Activated T-helper 1 cell treated with Interleukin-2 at 50 U/mL for 16 hours (primary cell): ENCODE data around the gene SIGLEC1.
A peak's percentile ranks its signal among the peaks of the same experiment; 100 is the strongest.

Experiments used
- DNase-seq: peaks from one replicate; pipeline ENCODE4 v3.0.0-alpha.2; 2020; ENCODE audit warnings: low read depth

The SIGLEC1 gene

DNA sequence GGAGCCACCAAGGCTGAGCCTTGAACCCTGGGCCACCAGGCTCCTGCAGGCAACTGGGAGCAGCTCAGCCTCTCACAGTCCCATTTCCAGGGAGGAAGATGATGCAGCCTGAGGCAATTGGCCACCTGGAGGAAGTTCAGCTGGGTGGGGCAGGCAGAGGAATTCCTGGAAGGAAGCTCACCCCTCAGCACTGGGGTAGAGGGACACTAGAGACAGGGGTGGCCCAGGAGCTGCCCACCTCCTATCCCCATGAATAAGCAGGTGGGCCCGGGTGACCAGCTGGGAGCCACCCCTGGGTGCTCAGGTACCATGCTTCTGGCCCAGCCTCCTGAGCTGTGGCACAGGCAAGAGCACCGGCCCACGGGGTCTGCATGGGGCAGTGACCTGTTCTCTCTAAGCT lies 16.5 kb upstream of the SIGLEC1 start:
- no peak for DNase-seq

- no peak for DNase-seq
Measured at GRCh38 chr20:3728354-3728753, 16.0 kb upstream of the SIGLEC1 start.

- DNase-seq, result no peak
Measured at GRCh38 chr20:3727401-3728021, 15.1 kb upstream of the SIGLEC1 start.

GRCh38 chr20:3724356-3724755 lies 12.0 kb upstream of the SIGLEC1 start:
- no peak for DNase-seq

DNA sequence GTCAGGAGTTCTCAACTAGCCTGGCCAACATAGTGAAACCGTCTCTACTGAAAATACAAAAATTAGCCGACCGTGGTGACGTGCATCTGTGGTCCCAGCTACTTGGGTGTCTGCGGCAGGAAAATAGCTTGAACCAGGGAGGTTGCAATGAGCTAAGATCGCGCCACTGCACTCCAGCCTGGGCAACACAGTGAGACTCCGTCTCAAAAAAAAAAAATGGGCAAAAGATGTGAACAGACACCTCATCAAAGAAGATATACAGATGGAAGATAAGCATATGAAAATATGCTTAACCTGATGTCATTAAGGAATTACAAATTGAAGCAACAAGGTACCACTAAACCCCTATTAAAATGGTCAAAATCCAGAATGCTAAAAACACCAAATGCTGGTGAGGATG lies 10.9 kb upstream of the SIGLEC1 start:
- DNase-seq, result no peak

GRCh38 chr20:3721912-3722311 lies 9.5 kb upstream of the SIGLEC1 start:
- DNase-seq, result no peak

DNA sequence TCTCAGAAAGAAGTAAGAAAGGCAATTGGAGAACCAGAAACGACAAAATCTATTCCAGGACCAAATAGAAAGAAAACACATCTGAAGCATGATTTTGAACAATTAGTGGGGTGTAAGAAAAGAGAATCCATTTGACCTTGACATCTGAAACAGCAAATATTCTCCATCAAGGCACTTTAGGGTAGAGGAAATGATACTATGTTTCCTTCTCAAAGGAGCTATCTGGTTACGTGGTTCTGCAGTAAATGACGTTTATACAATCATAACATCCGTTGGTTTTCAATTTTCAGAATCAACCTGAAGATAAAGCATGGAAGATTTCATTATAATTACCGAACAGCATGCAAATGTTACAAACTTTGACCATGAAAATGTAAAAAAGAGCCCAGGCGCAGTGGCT lies 8.2 kb upstream of the SIGLEC1 start:
- DNase-seq, result no peak

- no peak for DNase-seq
Measured at GRCh38 chr20:3720068-3720467, 7.7 kb upstream of the SIGLEC1 start.

- DNase-seq, result no peak
Measured at GRCh38 chr20:3719046-3719445, 6.6 kb upstream of the SIGLEC1 start.

GRCh38 chr20:3716195-3716834 lies 3.9 kb upstream of the SIGLEC1 start:
- DNase-seq, result no peak

- DNase-seq, result no peak
Measured at GRCh38 chr20:3714092-3714491, 1.7 kb upstream of the SIGLEC1 start.

DNA sequence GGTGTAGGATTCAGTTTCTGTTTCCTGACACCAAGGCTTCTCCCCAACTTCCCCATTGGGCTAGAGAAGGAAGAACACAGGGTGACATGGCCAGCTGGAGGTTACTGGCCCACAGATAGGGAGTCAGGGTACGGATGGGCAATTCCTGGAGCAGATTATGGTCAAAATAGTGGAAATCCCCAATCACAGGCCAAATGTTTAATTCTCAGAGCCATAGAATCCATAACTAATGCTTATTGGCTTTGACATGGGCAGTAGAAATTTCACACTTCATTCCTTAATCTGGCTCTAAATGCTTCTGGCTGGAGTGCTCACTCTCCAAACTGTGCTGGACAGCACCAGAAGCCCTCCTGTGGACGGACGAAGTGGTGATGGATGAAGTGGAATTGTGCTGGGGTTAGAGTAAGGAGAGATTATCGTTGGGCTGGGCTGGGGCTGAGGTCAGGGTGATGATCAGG lies 887 bp downstream of the SIGLEC1 start:
- DNase-seq, result no peak

DNA sequence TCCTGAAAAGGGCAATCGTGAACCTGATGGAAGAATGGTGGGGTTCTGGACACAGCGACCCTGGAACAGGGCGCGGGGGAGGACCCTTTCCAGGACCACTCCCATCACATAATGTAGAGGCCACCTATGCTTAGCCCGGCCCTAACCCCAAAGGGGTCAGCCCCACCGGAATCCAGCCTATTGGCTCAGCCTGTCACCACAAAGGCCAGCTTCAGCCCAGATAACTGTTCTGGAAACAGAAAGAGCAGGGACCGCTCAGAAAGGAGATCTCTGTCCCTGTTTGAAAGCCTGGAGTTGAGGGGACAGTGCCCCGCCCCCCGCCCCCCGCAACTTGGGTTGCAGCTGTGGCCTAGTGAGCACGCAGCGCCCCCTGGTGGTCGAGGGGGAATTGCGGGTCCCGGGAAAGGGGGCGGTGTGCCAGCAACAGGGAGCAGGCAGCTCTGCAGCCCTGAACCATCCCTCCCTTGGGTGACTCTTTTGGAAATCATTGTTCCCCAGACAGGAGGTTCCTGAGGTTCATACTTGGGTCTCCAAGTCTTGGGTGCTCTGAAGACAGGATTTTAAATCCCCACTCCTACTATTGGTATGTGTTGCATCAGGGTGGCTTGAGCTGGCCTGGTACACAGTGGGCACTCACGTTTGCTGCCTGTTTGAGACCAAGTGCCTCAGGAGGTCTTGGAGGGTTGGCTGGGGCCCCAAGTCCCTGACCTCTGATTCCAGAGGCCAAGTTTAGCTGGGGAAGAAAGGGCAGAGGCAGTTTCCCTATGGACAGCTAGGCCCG lies 1.5 kb downstream of the SIGLEC1 start:
- DNase-seq, result peak; percentile 60

DNA sequence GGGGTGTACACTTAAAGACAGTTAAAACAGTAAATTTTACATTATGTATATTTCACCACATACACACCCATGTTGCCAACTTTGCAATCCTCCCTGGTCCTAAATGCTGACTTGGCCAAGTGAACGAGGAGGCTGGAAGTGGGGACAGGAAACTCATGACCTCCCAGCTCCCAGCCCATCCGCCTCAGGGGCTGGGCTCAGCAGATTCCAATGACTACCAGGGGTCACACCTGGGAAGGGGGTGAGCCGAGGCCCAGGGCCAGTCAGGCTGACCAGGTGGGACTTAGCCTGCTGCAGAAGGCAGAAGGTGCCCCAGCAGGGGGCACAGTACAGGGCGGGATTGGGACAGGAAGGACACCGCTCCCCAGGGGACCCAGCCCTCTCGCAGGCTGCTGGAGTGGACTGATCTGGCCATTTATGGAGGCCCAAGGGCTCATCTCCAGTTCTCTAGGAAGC lies 2.4 kb downstream of the SIGLEC1 start:
- no peak for DNase-seq

- no peak for DNase-seq
Measured at GRCh38 chr20:3707508-3707899, 4.9 kb downstream of the SIGLEC1 start.

DNA sequence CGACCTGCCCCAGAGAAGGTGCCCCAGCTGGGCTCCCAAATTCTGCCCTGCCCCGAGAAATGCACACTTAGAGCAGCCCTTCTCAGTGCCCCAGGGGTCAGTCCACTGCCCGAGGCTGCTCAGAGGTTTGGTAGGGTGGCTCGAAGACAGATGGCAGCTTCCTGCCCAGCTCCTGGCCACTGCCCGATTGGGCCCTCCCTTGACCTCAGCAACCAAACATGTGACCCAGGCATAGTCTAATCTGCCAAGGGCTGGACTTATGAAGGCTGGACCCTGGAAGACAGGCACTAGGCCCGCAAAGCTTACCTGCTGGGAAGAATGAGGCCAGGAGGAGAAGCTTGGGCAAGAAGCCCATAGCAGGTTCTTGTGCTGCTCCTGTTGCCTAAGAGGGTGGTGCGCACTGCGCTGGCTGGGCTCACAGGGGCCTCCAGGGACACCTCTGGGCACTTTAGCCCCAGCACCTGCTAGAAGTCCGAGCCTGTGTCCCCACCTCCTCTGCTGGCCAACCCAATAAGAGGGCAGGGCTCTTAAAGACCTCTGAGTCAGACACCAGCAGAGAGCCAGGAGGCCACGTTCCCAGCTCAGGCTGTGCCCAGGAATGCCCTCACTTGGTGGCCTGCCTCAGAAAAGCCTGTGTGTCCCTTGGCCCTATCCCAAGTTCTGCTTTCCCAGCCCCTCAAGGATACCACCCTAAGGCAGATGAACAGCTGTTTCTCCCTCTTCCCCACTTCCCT lies 5.5 kb downstream of the SIGLEC1 start:
- no peak for DNase-seq

GRCh38 chr20:3705970-3706739 lies 6.2 kb downstream of the SIGLEC1 start:
- DNase-seq, result no peak

DNA sequence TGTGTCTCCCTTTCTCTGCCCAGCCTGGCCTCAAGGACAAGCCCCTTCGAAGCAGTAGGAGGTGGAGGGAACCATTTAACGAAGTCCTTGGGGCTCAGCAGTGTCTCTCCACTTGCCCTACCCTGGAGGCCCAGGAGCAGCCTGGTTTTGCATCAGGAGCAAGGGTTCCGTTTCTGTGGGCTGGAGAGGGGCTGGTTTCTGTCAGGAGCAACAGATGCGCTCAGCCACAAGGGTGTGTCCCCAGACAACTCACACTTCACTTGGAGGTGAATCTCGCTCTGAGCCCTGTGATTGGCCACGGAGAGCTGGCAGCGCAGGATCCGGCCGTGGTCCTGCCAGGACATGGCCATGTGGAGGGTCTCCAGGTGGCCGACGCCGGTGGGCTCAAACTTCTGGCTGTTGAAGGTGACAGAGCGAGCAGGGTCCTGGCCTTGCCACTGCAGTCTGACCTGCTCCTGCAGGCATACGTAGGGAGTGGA lies 6.9 kb downstream of the SIGLEC1 start:
- no peak for DNase-seq

- no peak for DNase-seq
Measured at GRCh38 chr20:3704087-3704486, 8.3 kb downstream of the SIGLEC1 start.

GRCh38 chr20:3702611-3703391 lies 9.6 kb downstream of the SIGLEC1 start:
- DNase-seq, result no peak
